NB4 (cell line): ENCODE results near the gene PRCP.

ENCODE experiments used
- DNase-seq: peaks from one replicate; pipeline ENCODE4 v3.0.0; 2010; ENCODE audit warnings: low read depth
- H3K4me3 ChIP-seq: one replicate; pipeline ENCODE4 v1.5.1; 2011; ENCODE audit warnings: mild to moderate bottlenecking, low read depth, low read length, moderate library complexity
- CTCF ChIP-seq: IDR thresholded peaks from one replicate; pipeline ENCODE4 v1.5.1; 2012; ENCODE audit warnings: low read depth, low read length
- MAX ChIP-seq: IDR thresholded peaks from 2 replicates; pipeline ENCODE4 v1.6.1; 2011; ENCODE audit warnings: low read depth, low read length
- MYC ChIP-seq: IDR thresholded peaks from 2 replicates; pipeline ENCODE4 v1.6.1; 2011; ENCODE audit warnings: low read depth, low read length
- POLR2A ChIP-seq: IDR thresholded peaks from 2 replicates; pipeline ENCODE4 v1.6.1; 2011; ENCODE audit warnings: mild to moderate bottlenecking; ENCODE audit not compliant: insufficient read length; ENCODE audit errors: extremely low read depth

The PRCP gene

GRCh38 chr11:82837650-82838049 is 62.6 kb downstream of the PRCP start:
- no peak overlapping the region for H3K4me3 ChIP-seq
- no peak for DNase-seq
- TF ChIP-seq CTCF (no peak), POLR2A (no peak), MYC (no peak), MAX (no peak)

- no peak for DNase-seq
- no peak overlapping the region for H3K4me3 ChIP-seq
- no peak for TF ChIP-seq MAX
- TF ChIP-seq MYC, result no peak
- no peak for TF ChIP-seq CTCF
- no peak for TF ChIP-seq POLR2A
Measured at GRCh38 chr11:82832983-82833382, 67.2 kb downstream of the PRCP start.

GRCh38 chr11:82831364-82831763 is 68.9 kb downstream of the PRCP start:
- DNase-seq, result no peak
- no peak overlapping the region for H3K4me3 ChIP-seq
- no peak for TF ChIP-seq MAX
- no peak for TF ChIP-seq CTCF
- no peak for TF ChIP-seq POLR2A
- no peak for TF ChIP-seq MYC

- TF ChIP-seq POLR2A (no peak), CTCF (no peak)
- no peak for DNase-seq
- H3K4me3 ChIP-seq, result no peak overlapping the region
Measured at GRCh38 chr11:82830746-82831145, 69.5 kb downstream of the PRCP start.

- no peak for TF ChIP-seq POLR2A
- no peak for TF ChIP-seq CTCF
- no peak for TF ChIP-seq MAX
- TF ChIP-seq MYC, result no peak
- no peak for DNase-seq
- no peak overlapping the region for H3K4me3 ChIP-seq
Measured at GRCh38 chr11:82829101-82829500, 71.1 kb downstream of the PRCP start.

- DNase-seq, result no peak
- TF ChIP-seq CTCF (no peak), MAX (no peak), MYC (no peak), POLR2A (no peak)
- no peak overlapping the region for H3K4me3 ChIP-seq
Measured at GRCh38 chr11:82828472-82828871, 71.8 kb downstream of the PRCP start.
